ENCODE results near the gene ASIC4. TPM values are rescaled to one million over a fixed set of nuclear protein-coding genes. Genes with fewer than 3 reads are reported as not detected.
A peak's percentile ranks its signal among the peaks of the same experiment; 100 is the strongest.

The ASIC4 gene
- total and polyA plus RNA-seq, 2 of the 8 experiments (the other 6 are each of a cell fraction or from before 2014, with no cell fraction given): 0.12 to 0.22 TPM

DNA sequence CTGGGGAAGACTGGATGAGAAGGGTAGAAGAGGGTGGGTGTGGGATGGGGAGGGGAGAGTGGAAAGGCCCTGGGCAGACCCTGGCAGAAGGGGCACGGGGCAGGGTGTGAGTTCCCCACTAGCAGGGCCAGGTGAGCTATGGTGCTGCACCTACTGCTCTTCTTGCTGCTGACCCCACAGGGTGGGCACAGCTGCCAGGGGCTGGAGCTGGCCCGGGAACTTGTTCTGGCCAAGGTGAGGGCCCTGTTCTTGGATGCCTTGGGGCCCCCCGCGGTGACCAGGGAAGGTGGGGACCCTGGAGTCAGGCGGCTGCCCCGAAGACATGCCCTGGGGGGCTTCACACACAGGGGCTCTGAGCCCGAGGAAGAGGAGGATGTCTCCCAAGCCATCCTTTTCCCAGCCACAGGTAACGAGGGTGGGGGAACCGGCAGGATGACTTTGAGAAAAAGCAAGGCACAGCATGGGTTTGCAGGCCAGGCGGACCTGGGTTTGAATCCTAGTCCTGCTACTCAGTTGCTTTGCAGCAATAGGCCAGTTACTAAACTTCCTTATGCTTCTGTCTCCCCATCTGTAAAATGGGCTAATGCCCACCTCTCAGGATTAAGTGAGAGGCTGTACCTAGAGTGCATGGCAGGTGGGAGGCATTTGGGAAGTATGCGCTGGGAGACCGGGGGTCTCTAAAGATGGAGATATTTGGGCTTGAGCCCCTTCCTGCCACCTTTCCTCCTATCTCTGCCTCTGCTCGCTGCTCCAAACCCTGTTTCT lies 58.1 kb downstream of the ASIC4 start, which contains the start of gene INHA:
TSS of gene INHA (plus strand) at position 74 of the 765 bp plus-strand sequence. CDS start at position 139, 65 bp downstream.
- Histone ChIP-seq H2BK12ac (ENCODE audit: low read depth, low read length) (peak within 1 kb of the TSS; percentile 99), H3K23me2 (ENCODE audit: low read depth, low read length) (peaks cover 10% of the 10 kb centered on the region; the same call in 1 of the 2 replicates), H2BK20ac (ENCODE audit: low read length) (peak within 1 kb of the TSS; percentile 77; the same call in 1 of the 2 replicates), H3K9ac (replicated peaks in 1 of 4; ENCODE audit: extremely low read depth in 1 of 4, low read depth in 3 of 4, low read length in 3 of 4) (peak within 1 kb of the TSS in 1 of 4 experiments; percentile 25; a peak in 2 of 7 replicates), H3K79me1 (ENCODE audit: low read depth, low read length) (no peaks in the 10 kb centered on the region), H3K23ac (ENCODE audit: insufficient read length) (no peak within 1 kb of the TSS), H3K4me3 (ENCODE audit: extremely low read depth in 1 of 4, insufficient read depth in 2 of 4, low read depth in 3 of 4, low read length in 4 of 4) (peak within 1 kb of the TSS; percentile 21 to 74 (median 48)), H3K9me3 (ENCODE audit: insufficient read depth in 2 of 2, low read depth in 1 of 2, low read length in 1 of 2) (peaks cover 0 to 8% of the 10 kb centered on the region in 2 experiments; a peak in 1 of 4 replicates), H3K79me2 (ENCODE audit: control insufficient read depth in 1 of 2, insufficient read depth in 2 of 2, low read length in 2 of 2) (peaks cover 0 to 7% of the 10 kb centered on the region in 2 experiments; a peak in 2 of 4 replicates), H2BK15ac (ENCODE audit: low read length) (peak within 1 kb of the TSS; percentile 100), H3K4ac (replicated peaks; ENCODE audit: insufficient read length, low read depth, low read length) (peak within 1 kb of the TSS; percentile 81), H3K4me2 (ENCODE audit: insufficient read depth in 1 of 2, low read depth in 2 of 2, low read length in 2 of 2) (peak within 1 kb of the TSS; percentile 67 to 70), H3K36me3 (ENCODE audit: control insufficient read depth in 2 of 4, insufficient read depth in 4 of 4, low read length in 3 of 4) (peaks cover 0 to 16% (median 4%) of the 10 kb centered on the region in 4 experiments; a peak in 3 of 8 replicates), H3K18ac (ENCODE audit: extremely low read depth, low read length) (peak within 1 kb of the TSS; percentile 95), H3K27ac (ENCODE audit: low read depth, low read length) (peak within 1 kb of the TSS; percentile 38; the same call in 1 of the 2 replicates), H3K56ac (replicated peaks; ENCODE audit: insufficient read length, low read depth, low read length) (peak within 1 kb of the TSS; percentile 24), H3K14ac (ENCODE audit: insufficient read length) (no peak within 1 kb of the TSS), H2BK5ac (ENCODE audit: low read depth, low read length) (peak within 1 kb of the TSS; percentile 97), H3K4me1 (replicated peaks in 1 of 4; ENCODE audit: control insufficient read depth in 3 of 4, insufficient read depth in 4 of 4, low read length in 3 of 4) (peaks cover 7 to 34% (median 27%) of the 10 kb centered on the region in 4 experiments), H4K5ac (ENCODE audit: insufficient read length, low read depth, low read length) (peak within 1 kb of the TSS; percentile 79), H2AK5ac (ENCODE audit: low read depth, low read length) (peak within 1 kb of the TSS; percentile 94; the same call in 1 of the 2 replicates), H4K20me1 (replicated peaks in 1 of 2; ENCODE audit: control insufficient read depth in 1 of 2, insufficient read depth in 2 of 2, low read length in 2 of 2) (no peaks in the 10 kb centered on the region), H2BK120ac (replicated peaks; ENCODE audit: low read depth, low read length) (peak within 1 kb of the TSS; percentile 9), H2AFZ (ENCODE audit: low read length) (no peak within 1 kb of the TSS), H4K8ac (ENCODE audit: extremely low read depth, insufficient read depth, low read length) (no peak within 1 kb of the TSS; the same call in 1 of the 2 replicates), H3K27me3 (replicated peaks in 1 of 4; ENCODE audit: control insufficient read depth in 3 of 4, extremely low read depth in 1 of 4, insufficient read depth in 3 of 4, low read length in 3 of 4) (peaks cover 0 to 2% (median 0%) of the 10 kb centered on the region in 4 experiments; a peak in 2 of 7 replicates), H4K91ac (replicated peaks; ENCODE audit: insufficient read length, low read length) (peak within 1 kb of the TSS; percentile 71)
- 89% methylated on average over 12 of the region's 13 CpGs; no CpG with 5 or more reads in 1 of the 2 experiments for WGBS, 2 experiments (ENCODE audit: extremely low coverage in 1 of 2, insufficient coverage in 1 of 2, insufficient read length in 1 of 2, insufficient replicate concordance in 2 of 2, low coverage in 1 of 2, low lambda C conversion rate in 2 of 2, missing lambda C conversion rate in 1 of 2)
- POLR2A ChIA-PET (ENCODE audit: partially characterized antibody): interaction anchor here (1.1 to 18.6 kb wide), 9 partner anchors 13 to 43 kb away, joined by 3 to 293 read pairs (median 7); partner anchors contain the start of genes CHPF, STK11IP and TMEM198
- CTCF ChIA-PET (ENCODE audit: partially characterized antibody): interaction anchor here (0.6 to 2.9 kb wide), 13 partner anchors 12 to 190 kb away, joined by 3 to 34 read pairs (median 5); partner anchors contain the start of genes SLC4A3 and TMEM198
- FAIRE-seq: no peak
- DNase-seq (ENCODE audit: low read depth in 1 of 2, low spot score in 2 of 2): no peak
- TF ChIP-seq CEBPB (IDR thresholded peaks at IDR 0.05; ENCODE audit: low read depth, low read length) (no peak), HDAC6 (IDR thresholded peaks at IDR 0.05; ENCODE audit: low read depth, low read length) (no peak), CBX8 (IDR thresholded peaks at IDR 0.05; ENCODE audit: borderline replicate concordance, low read depth, low read length) (no peak), SIRT6 (IDR thresholded peaks at IDR 0.05; ENCODE audit: low read length) (no peak), POLR2AphosphoS5 (IDR thresholded peaks at IDR 0.05; ENCODE audit: low read depth, low read length) (no peak), BRCA1 (IDR thresholded peaks at IDR 0.05; ENCODE audit: low read depth, low read length) (no peak), EGR1 (IDR thresholded peaks at IDR 0.05; ENCODE audit: borderline replicate concordance, low read depth, low read length) (no peak), CTBP2 (IDR thresholded peaks at IDR 0.05; ENCODE audit: borderline replicate concordance, insufficient read depth, insufficient read length, low read length) (no peak)
- TF ChIP-seq, protein P1, sequence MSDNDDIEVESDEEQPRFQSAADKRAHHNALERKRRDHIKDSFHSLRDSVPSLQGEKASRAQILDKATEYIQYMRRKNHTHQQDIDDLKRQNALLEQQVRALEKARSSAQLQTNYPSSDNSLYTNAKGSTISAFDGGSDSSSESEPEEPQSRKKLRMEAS (IDR thresholded peaks at IDR 0.05): no peak
